ENCODE measurements around the gene SPCS2.

DNA sequence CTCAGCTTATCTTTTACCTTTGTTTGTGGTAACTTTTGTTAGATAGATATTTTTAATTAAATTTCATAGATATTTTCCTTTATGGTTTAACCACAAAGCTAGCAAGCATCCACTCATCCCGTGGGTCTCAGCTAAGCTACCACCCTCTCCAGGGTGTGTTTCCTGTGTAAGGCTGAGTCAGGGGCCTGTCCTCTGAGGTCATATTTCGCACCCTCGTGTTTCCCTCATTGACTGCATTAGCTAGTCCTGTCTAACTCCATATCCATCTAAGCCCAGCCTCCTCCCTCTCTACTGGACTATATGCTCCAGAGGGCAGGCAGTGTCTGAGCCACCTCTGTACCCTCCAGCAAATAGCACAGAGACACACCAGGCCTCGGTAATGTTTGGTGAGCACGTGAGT is 16.9 kb upstream of the SPCS2 start:
- TF ChIP-seq, protein P1, sequence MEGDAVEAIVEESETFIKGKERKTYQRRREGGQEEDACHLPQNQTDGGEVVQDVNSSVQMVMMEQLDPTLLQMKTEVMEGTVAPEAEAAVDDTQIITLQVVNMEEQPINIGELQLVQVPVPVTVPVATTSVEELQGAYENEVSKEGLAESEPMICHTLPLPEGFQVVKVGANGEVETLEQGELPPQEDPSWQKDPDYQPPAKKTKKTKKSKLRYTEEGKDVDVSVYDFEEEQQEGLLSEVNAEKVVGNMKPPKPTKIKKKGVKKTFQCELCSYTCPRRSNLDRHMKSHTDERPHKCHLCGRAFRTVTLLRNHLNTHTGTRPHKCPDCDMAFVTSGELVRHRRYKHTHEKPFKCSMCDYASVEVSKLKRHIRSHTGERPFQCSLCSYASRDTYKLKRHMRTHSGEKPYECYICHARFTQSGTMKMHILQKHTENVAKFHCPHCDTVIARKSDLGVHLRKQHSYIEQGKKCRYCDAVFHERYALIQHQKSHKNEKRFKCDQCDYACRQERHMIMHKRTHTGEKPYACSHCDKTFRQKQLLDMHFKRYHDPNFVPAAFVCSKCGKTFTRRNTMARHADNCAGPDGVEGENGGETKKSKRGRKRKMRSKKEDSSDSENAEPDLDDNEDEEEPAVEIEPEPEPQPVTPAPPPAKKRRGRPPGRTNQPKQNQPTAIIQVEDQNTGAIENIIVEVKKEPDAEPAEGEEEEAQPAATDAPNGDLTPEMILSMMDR (IDR thresholded peaks at IDR 0.05; ENCODE audit: control extremely low read depth in 1 of 3, insufficient read depth in 1 of 3, low read depth in 1 of 3, low read length in 3 of 3) = no peak
- TF ChIP-seq TBP (IDR thresholded peaks at IDR 0.05; ENCODE audit: low read depth, low read length) (no peak), ATF2 (IDR thresholded peaks at IDR 0.05; ENCODE audit: low read length) (no peak), POLR2A (IDR thresholded peaks at IDR 0.05; ENCODE audit: control extremely low read depth in 1 of 2, low read depth in 2 of 2, low read length in 2 of 2) (no peak), FOSL1 (IDR thresholded peaks at IDR 0.05; ENCODE audit: insufficient read depth, low read depth, low read length) (no peak), EP300 (IDR thresholded peaks at IDR 0.05; ENCODE audit: borderline replicate concordance in 1 of 2, low read depth in 2 of 2, low read length in 2 of 2) (no peak), POLR2AphosphoS5 (IDR thresholded peaks at IDR 0.05; ENCODE audit: low read depth, low read length) (no peak), SIN3A (conservative IDR thresholded peaks at IDR 0.05 in 1 of 2, IDR thresholded peaks at IDR 0.05 in 1 of 2; ENCODE audit: low read depth in 1 of 2, low read length in 2 of 2) (no peak), ATF3 (IDR thresholded peaks at IDR 0.05; ENCODE audit: insufficient read depth, low read depth, low read length) (no peak), CBX5 (IDR thresholded peaks at IDR 0.05; ENCODE audit: low read depth, low read length) (no peak), SRF (IDR thresholded peaks at IDR 0.05; ENCODE audit: low read depth, low read length) (no peak), GABPA (IDR thresholded peaks at IDR 0.05; ENCODE audit: borderline replicate concordance, insufficient read depth, low read length) (no peak)
- TF ChIP-seq, protein P2, sequence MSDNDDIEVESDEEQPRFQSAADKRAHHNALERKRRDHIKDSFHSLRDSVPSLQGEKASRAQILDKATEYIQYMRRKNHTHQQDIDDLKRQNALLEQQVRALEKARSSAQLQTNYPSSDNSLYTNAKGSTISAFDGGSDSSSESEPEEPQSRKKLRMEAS (IDR thresholded peaks at IDR 0.05) = no peak

Data from H1 (cell line).